ENCODE measurements around the gene ACBD6.
"Not testable (repeated sequence)": the region's sequence is repeated elsewhere in the genome, so short reads cannot be mapped to it uniquely, and the experiment has no call there.

ACBD6 gene, protein sequence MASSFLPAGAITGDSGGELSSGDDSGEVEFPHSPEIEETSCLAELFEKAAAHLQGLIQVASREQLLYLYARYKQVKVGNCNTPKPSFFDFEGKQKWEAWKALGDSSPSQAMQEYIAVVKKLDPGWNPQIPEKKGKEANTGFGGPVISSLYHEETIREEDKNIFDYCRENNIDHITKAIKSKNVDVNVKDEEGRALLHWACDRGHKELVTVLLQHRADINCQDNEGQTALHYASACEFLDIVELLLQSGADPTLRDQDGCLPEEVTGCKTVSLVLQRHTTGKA

DNA sequence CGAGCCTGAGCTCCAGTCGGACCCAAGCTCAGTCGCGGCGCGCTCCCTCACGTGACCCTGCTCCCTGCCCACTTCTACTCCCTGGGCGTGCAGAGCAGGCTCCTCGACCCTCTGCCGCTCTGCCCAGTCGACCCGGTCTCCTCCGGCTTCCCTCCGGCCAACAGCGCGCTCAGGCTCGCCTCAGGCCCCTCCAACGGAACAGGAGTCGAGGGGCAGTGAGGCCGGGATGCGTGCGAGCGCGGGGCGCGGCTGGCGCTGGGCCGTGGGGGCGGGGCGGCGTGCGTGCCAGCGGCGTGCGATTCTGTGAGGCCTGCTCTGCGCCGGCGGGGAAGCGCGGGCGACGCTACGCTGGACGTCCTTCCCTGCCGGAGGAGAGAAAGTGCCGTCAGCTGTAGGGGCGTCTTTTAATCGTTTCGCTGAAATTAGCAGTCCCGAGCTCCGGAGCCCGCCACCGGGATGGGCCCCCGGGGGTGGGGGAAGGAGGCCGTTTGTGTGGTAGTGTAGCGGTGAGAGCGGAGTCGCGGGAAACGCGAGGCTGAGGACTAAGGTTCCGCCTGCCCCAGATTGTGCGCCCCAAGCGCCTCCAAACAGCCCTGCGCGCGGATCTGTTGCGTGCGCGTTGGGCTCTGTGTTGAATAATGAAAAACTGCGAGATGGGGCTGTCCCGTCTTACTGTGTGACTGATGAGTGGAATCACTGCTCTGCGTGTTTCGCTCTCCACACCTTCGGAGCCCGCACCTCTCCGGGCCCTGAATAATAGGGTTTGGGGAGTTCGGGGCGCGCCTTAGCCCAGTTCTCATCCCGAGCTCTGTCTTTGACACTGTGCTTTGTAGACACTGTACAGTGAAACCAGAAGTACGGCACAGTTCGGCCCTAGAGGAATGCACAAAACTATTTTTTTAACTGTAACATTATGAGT is at the start of gene ACBD6:
Gene ACBD6, minus strand, starts transcription at position 217 of the 919 bp plus-strand sequence. CDS start 311 bp downstream, outside the sequence.
- no peak for TF ChIP-seq JUND (IDR thresholded peaks at IDR 0.05; ENCODE audit: low read depth)
- in situ Hi-C loops (cut with HindIII; ENCODE audit: low pct_unique_long_range_greater_than_20kb, low sequenced_read_pairs) = no loop called here
- DNase-seq (ENCODE audit: low read depth in 1 of 2, low spot score in 1 of 2) = peak; percentile 93 to 94

DNA sequence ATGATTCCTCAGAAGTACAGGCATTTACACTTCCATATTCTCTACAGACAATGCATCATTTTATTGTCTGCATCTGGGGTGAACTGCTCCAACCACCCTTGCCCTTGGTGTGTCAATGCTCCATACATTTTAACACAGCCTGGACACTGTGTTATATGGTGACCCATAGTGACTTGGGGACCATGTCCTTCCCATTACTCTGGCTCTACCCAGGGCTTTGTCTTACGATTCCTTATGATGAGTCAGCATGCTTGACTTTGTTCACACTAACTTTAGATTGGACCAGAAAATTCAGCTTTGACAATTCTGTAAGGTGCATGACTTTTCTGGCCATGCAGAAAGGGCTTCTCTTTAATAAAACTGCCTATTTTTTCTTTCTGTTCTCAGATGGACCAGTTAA is 49.6 kb upstream of the ACBD6 start:
- TF ChIP-seq JUND (IDR thresholded peaks at IDR 0.05; ENCODE audit: low read depth) = no peak
- DNase-seq (ENCODE audit: low read depth in 1 of 2, low spot score in 1 of 2) = no peak
- in situ Hi-C loops (cut with HindIII; ENCODE audit: low pct_unique_long_range_greater_than_20kb, low sequenced_read_pairs) = no loop called here

DNA sequence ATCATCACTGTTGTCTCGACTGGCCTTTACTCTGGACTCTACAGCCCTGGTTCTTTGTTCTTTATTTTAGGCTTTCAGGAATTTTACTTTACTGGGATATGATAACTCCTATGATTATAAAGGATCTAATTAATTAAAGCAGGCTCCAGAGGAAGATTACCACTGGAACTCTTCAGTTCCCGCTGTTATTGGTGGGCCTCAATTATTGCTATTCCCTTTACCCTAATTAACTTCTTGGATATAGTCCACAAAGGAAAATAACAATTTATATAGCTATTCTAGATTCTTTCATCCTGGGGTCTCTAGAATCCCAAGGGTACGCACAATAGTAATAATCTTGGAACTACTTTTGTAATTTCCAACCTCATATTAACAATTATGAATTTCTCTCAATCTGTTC is 47.9 kb upstream of the ACBD6 start:
- in situ Hi-C loops (cut with HindIII; ENCODE audit: low pct_unique_long_range_greater_than_20kb, low sequenced_read_pairs) = no loop called here
- TF ChIP-seq JUND (IDR thresholded peaks at IDR 0.05; ENCODE audit: low read depth) = no peak
- no peak for DNase-seq (ENCODE audit: low read depth in 1 of 2, low spot score in 1 of 2)

DNA sequence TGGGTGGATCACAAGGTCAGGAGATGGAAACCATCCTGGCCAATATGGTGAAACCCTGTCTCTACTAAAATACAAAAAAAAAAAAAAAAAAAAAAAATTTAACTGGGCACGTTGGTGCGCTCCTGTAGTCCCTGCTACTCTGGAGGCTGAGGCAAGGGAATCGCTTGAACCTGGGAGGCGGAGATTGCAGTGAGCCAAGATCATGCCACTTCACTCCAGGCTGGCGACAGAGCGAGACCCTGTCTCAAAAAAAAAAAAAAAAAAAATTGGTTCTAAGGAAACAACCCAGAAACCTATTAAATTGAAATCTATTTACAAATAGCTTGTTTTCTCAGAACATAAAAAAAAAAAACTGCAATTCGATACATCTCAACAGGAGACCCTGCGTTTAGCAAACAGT is 47.4 kb upstream of the ACBD6 start:
- in situ Hi-C loops (cut with HindIII; ENCODE audit: low pct_unique_long_range_greater_than_20kb, low sequenced_read_pairs); DNase-seq (ENCODE audit: low read depth in 1 of 2, low spot score in 1 of 2): not testable (repeated sequence)

DNA sequence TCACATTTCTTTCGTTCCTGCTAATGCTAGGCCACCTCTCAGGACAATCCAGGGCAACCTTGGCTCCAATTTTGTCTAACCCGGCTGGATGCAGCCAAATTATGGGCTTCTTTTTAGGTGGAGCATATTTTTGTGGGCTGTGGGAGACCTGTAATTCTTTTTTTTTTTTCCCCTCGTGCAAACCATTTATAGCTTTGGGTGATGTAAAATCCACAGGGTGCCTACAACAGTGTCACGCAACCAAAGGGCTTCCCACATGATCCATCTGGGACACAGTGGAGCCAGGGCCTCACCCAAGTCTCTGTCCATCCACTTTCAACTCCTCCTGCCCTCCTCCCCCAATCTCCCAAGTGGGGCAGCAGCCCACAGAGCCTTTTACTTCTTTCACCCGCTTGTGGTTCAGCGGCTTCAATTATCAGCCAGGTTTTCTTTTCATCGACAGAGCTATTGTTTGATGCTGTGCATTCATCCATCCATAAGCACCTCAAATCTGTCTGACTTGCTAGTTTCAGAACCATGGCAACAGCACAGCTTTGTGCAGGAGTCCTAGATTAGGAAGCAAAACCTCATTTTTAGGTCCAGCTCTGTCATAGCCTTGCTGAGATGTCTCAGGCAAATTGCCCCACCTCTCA is 46.4 kb upstream of the ACBD6 start:
- in situ Hi-C loops (cut with HindIII; ENCODE audit: low pct_unique_long_range_greater_than_20kb, low sequenced_read_pairs) = no loop called here
- no peak for DNase-seq (ENCODE audit: low read depth in 1 of 2, low spot score in 1 of 2)
- no peak for TF ChIP-seq JUND (IDR thresholded peaks at IDR 0.05; ENCODE audit: low read depth)

DNA sequence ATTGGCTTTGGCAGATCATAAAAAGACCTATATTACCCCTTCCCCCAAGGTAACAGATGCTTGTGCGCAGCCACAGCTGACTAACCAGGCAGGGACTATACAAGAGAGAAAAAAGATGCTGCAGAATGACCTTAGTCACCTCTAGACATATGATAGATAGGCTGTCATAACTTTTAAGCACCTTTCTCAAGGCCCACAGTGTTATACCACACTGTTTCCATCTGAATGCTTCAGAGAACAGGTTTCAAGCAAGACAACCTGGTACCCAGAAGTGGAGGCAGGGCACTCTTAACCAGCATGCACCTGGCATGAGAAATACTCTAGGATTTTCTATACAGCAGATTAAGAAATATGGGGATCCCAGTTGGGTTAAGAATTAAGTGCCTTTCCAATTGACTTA is 43.6 kb upstream of the ACBD6 start:
- DNase-seq (ENCODE audit: low read depth in 1 of 2, low spot score in 1 of 2) = no peak
- in situ Hi-C loops (cut with HindIII; ENCODE audit: low pct_unique_long_range_greater_than_20kb, low sequenced_read_pairs) = no loop called here
- no peak for TF ChIP-seq JUND (IDR thresholded peaks at IDR 0.05; ENCODE audit: low read depth)

DNA sequence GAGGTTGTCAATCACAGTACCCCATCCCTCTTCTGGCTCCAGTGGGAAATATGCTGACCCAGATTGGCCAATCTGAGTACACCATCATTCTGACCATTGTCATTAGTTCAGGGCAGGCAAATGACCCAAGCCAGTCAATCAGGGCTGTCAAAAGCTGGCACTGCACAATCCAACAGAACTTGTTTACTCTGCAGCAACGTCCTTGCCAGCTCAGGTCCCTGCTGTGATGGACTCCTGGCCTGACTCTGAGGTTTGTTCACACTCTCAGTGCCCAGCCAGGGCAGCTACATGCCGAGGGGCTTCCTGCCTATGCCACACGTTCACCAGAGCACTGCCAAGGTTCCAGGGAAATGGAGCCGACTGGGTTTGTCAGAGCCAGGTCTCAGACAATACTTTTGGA is 41.7 kb upstream of the ACBD6 start:
- in situ Hi-C loops (cut with HindIII; ENCODE audit: low pct_unique_long_range_greater_than_20kb, low sequenced_read_pairs) = no loop called here
- no peak for DNase-seq (ENCODE audit: low read depth in 1 of 2, low spot score in 1 of 2)
- no peak for TF ChIP-seq JUND (IDR thresholded peaks at IDR 0.05; ENCODE audit: low read depth)

DNA sequence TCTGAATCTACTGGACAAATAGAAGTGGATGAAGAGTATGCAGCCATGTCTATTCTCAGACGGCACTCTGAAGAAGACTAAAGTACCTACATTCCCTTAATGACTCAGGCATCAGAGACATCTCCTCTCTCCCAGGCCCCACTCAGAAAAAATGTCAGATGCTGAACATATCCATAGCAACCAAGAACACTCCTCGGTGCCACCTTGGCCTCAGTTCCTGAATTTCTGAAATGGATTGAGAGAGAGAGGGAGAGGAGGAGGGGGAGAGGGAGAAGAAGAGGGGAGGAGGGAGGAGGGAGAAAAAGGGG is 40.4 kb upstream of the ACBD6 start:
- in situ Hi-C loops (cut with HindIII; ENCODE audit: low pct_unique_long_range_greater_than_20kb, low sequenced_read_pairs) = no loop called here
- no peak for DNase-seq (ENCODE audit: low read depth in 1 of 2, low spot score in 1 of 2)
- no peak for TF ChIP-seq JUND (IDR thresholded peaks at IDR 0.05; ENCODE audit: low read depth)

DNA sequence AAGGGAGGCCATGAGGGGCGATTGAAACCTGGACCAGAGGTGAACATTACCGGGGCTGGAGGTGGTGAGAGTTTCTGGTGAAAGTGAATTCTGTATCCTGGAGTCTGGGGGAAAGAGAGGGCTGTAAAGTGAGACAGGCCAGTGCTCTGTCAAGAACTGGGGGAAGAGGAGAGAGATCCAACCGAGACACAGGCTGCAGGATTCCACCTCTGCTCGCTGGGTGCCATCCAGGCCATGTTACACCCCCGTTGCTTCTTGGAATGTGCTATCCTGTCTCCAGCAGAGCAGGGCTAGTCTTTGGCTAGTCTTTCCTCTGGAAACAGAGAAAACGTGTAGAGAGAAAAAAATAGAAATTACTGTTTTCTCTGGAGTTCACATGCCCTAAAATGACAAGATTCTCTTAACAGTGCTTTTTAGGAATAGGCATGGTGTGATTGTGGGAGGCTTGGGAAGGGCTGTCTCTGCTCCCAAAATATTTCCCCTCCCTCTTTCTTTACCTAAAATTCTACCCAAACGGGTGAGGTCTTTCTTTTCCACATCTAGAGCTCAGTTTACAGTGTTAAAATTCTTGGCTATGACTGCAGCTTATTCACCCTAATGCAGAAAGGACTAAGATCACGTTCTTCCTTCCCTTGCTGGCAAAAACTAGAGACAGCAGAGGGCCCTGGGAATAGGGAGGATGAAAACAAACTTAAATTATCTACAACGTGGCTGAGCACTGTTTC is 39.9 kb upstream of the ACBD6 start:
- in situ Hi-C loops (cut with HindIII; ENCODE audit: low pct_unique_long_range_greater_than_20kb, low sequenced_read_pairs) = no loop called here
- DNase-seq (ENCODE audit: low read depth in 1 of 2, low spot score in 1 of 2) = no peak
- no peak for TF ChIP-seq JUND (IDR thresholded peaks at IDR 0.05; ENCODE audit: low read depth)

DNA sequence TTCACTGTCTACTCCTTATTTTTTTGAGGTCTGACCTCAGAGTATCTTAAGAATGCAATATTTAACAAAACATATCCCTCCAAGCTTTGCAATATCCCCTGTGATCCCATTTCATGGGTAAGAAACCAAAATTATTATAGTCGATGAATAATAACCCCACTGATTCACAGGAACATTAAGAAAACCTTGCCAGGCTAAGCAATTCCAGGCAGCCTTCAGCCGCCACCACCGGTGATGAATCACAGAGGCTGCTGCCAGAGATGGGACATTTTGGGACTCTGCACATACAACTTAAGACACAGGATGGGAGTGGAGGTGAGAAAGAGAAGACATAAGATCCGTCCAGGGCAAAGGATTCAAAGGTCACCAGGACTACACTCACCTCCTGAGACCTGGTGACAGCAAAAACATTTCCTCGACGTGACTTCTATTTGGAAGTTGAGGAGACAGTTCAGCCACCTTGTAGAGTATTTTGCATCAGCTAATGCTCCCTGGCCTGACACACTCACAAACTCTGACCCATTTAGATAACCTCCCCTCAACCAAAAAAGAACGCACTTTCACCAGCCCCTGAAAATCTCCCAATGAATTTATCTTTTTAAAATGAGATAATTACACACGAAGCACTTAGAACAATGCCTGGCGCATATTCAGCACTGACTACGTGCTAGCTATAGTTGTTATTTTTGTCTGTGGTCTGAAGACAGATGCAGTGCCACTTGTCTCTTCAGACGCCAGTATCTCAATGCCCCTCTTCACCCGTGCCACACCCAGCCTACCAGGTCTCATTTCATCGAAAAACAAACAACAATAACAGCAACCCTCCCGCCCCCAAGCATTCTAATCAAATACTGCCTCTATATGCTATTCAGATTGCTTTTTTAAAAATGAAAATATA is 38.6 kb upstream of the ACBD6 start:
- in situ Hi-C loops (cut with HindIII; ENCODE audit: low pct_unique_long_range_greater_than_20kb, low sequenced_read_pairs) = no loop called here
- no peak for TF ChIP-seq JUND (IDR thresholded peaks at IDR 0.05; ENCODE audit: low read depth)
- DNase-seq (ENCODE audit: low read depth in 1 of 2, low spot score in 1 of 2) = no peak

DNA sequence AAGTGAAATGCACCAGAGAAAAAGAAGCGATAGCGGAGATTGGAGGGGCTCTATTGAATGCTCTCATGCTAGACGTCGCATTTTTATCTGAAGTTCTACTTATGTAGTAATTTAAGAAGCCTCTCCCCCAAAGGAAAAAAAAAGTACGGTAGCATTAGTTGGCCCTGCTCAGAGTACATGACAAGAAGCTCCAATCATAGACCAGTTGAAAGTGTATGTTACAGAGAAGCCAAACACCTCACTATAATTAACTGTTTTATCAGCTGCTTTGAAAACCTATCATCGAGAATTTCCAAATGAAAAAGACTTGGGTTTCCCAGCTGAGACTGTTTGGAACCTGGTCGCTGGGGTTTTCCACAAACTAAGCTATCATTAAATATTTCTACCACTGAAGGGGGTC is 36.8 kb upstream of the ACBD6 start:
- no peak for TF ChIP-seq JUND (IDR thresholded peaks at IDR 0.05; ENCODE audit: low read depth)
- in situ Hi-C loops (cut with HindIII; ENCODE audit: low pct_unique_long_range_greater_than_20kb, low sequenced_read_pairs) = no loop called here
- no peak for DNase-seq (ENCODE audit: low read depth in 1 of 2, low spot score in 1 of 2)

All from T47D (cell line).